ENCODE data around the gene NEB. TPM values are rescaled to one million over a fixed set of nuclear protein-coding genes. Genes with fewer than 3 reads are reported as not detected.

Gene NEB
- total RNA-seq, 1 experiment from 2014 or later = not detected

GRCh38 chr2:151459358-151459757 lies 274.9 kb downstream of the NEB start:
- Histone ChIP-seq H3K4me3 (no peak overlapping the region), H3K36me3 (peaks cover 92% of the 10 kb centered on the region), H3K27me3 (no peaks in the 10 kb centered on the region), H3K9me3 (no peaks in the 10 kb centered on the region)
- DNase-seq = no peak

DNA sequence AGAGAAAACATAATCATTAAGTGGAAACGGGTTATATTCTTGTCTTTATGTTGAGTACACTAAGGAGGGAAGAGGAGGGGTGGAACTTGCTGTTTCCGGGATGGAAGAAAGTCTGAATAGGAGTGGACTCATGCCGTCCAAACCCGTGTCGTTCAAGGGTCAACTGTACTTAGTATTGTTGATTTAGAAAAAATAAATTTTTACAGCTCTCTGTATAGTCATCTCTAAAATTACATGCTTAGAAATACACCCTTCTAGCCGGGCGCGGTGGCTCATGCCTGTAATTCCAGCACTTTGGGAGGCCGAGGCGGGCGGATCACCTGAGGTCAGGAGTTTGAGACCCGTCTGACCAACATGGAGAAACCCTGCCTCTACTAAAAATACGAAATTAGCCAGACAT lies 295.1 kb downstream of the NEB start:
- H3K9me3 ChIP-seq = no peaks in the 10 kb centered on the region
- DNase-seq = no peak
- H3K36me3 ChIP-seq = peaks cover 82% of the 10 kb centered on the region
- H3K27me3 ChIP-seq = no peaks in the 10 kb centered on the region
- H3K4me3 ChIP-seq = no peak overlapping the region

DNA sequence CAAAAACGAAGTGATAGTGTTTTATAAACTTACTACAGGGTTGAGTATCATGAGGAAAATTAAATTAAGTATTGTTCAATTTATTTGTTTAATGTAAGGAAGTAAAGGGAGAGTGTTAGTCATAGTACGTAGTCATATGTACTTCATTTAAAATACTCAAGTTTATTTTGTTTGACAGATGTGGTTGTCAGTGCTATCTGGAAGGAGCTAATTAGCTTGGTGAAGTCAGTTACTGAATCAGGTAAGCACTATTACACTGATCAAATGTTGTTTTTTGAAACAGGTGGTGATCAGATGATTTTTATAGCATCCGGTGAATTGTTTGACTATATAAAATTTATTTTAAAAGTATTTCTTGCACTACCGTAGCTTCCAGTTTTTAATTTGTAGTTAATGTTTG lies 295.8 kb downstream of the NEB start:
- no peak overlapping the region for H3K4me3 ChIP-seq
- DNase-seq = no peak
- peaks cover 81% of the 10 kb centered on the region for H3K36me3 ChIP-seq
- no peaks in the 10 kb centered on the region for H3K27me3 ChIP-seq
- no peaks in the 10 kb centered on the region for H3K9me3 ChIP-seq

- Histone ChIP-seq H3K27me3 (no peaks in the 10 kb centered on the region), H3K36me3 (peaks cover 82% of the 10 kb centered on the region), H3K4me3 (no peak overlapping the region), H3K9me3 (no peaks in the 10 kb centered on the region)
- no peak for DNase-seq
Measured at GRCh38 chr2:151437630-151438029, 296.6 kb downstream of the NEB start.

Other genes starting within 250 kb of the NEB start
- gene ARL5A, start 93.9 kb upstream of the NEB start, total RNA-seq (2014; rRNA removed; shearing (Covaris generic); ENCODE audit: low replicate concordance) = 36.8 and 65.2 TPM in 2 replicates

All from MG63 (cell line).